GM23338 (cell line): ENCODE results near the gene DAZ2. TPM values are rescaled to one million over a fixed set of nuclear protein-coding genes. Genes with fewer than 3 reads are reported as not detected.

Source experiments
- polyA plus RNA-seq: library from polyadenylated mRNA; unstranded; fragments of >200 nt; fragmentation: Nextera tagmentation; extraction: Ambion mirVana; gene quantifications from 2 replicates; pipeline ENCODE4 v1.2.1, GENCODE V29; 2016
- total RNA-seq: library from RNA; depleted of rRNA; stranded (reverse); fragments of >200 nt; shearing (Covaris generic); gene quantifications from 2 replicates; pipeline ENCODE4 v1.2.3, GENCODE V29; 2014; rRNA removed

DAZ2 gene
- total and polyA plus RNA-seq, 2 experiments from 2014 or later = 0.07 TPM; not detected in 1

Other genes with a start within 250 kb of the DAZ2 start
- gene BPY2, start 235.3 kb upstream of the DAZ2 start, total RNA-seq = not detected in 2 replicates
- not detected in 2 replicates for gene BPY2, start 235.3 kb upstream of the DAZ2 start, polyA plus RNA-seq
- gene DAZ1, start 20.5 kb upstream of the DAZ2 start, total RNA-seq = 1.6 and 3.2 TPM in 2 replicates
- gene DAZ1, start 20.5 kb upstream of the DAZ2 start, polyA plus RNA-seq = 1.3 and 1.5 TPM in 2 replicates